ENCODE measurements around the gene GREM2. TPM values are rescaled to one million over a fixed set of nuclear protein-coding genes. Genes with fewer than 3 reads are reported as not detected.

The GREM2 gene
- total RNA-seq, 2 donors from 2014 or later, result 7.8 to 10.9 TPM

DNA sequence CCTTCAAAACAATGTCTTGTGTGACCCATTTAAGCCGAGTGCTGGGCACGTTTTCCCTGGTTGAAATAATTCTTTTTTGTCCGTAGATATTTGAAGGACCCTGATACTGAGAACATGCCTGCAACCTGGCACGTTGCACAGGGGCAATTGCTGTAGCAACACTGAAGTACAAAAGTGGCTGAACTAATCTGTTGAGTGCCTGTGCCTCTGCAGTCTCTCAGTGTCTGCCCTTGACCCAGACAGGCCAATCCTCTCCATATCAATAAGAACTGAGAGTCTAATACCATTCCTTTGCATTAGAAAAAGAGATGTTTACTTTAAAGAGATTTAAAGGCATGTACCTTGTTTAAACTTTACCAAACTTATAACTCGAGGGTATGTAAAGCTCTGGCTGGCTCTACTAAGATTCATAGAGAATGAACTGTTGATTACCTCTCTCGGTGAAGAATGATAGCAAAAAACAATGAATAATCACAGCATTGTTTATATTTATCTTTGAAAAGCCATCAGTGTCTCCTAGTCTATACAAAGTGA, 2.4 kb downstream of the GREM2 start:
- no peaks in the 10 kb centered on the region for H3K27me3 ChIP-seq (ENCODE audit: control insufficient read depth, insufficient read depth, low read length, poor library complexity, severe bottlenecking)
- DNase-seq, result no peak
- H3K9me3 Mint-ChIP-seq, result no peaks in the 10 kb centered on the region
- H3K27me3 Mint-ChIP-seq (ENCODE audit: insufficient read depth), result no peaks in the 10 kb centered on the region
- H3K36me3 Mint-ChIP-seq (ENCODE audit: low read depth), result no peaks in the 10 kb centered on the region
- H3K27ac ChIP-seq (ENCODE audit: low read depth, low read length), result no peak overlapping the region
- H3K4me1 Mint-ChIP-seq, result peaks cover 58% of the 10 kb centered on the region
- TF ChIP-seq, protein P1, sequence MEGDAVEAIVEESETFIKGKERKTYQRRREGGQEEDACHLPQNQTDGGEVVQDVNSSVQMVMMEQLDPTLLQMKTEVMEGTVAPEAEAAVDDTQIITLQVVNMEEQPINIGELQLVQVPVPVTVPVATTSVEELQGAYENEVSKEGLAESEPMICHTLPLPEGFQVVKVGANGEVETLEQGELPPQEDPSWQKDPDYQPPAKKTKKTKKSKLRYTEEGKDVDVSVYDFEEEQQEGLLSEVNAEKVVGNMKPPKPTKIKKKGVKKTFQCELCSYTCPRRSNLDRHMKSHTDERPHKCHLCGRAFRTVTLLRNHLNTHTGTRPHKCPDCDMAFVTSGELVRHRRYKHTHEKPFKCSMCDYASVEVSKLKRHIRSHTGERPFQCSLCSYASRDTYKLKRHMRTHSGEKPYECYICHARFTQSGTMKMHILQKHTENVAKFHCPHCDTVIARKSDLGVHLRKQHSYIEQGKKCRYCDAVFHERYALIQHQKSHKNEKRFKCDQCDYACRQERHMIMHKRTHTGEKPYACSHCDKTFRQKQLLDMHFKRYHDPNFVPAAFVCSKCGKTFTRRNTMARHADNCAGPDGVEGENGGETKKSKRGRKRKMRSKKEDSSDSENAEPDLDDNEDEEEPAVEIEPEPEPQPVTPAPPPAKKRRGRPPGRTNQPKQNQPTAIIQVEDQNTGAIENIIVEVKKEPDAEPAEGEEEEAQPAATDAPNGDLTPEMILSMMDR (conservative IDR thresholded peaks at IDR 0.05), result no peak
- H3K9me3 ChIP-seq (ENCODE audit: control insufficient read depth, low read length), result no peaks in the 10 kb centered on the region
- peak overlapping the region; percentile 93 for H3K4me3 ChIP-seq (ENCODE audit: low read length)
- peak overlapping the region; percentile 85 for H3K4me3 Mint-ChIP-seq
- no peaks in the 10 kb centered on the region for H3K36me3 ChIP-seq (ENCODE audit: control insufficient read depth, insufficient read depth, low read length)
- peaks cover 20% of the 10 kb centered on the region for H3K4me1 ChIP-seq (ENCODE audit: control insufficient read depth, insufficient read depth, low read length)
- 67 to 94% methylated on average over 5 to 6 of the region's 6 CpGs for WGBS, 2 experiments (ENCODE audit: insufficient coverage in 1 of 2, insufficient read length in 1 of 2)
- no peak overlapping the region for H3K27ac Mint-ChIP-seq
- peak overlapping the region; percentile 62 for H3K9ac ChIP-seq (ENCODE audit: extremely low read depth, low read length, poor library complexity, severe bottlenecking)

- peak; percentile 61 for DNase-seq
- no peak overlapping the region for H3K9ac ChIP-seq (ENCODE audit: extremely low read depth, low read length, poor library complexity, severe bottlenecking)
- Mint-ChIP-seq H3K27me3 (ENCODE audit: insufficient read depth) (no peaks in the 10 kb centered on the region), H3K27ac (no peak overlapping the region), H3K9me3 (no peaks in the 10 kb centered on the region), H3K4me1 (peaks cover 54% of the 10 kb centered on the region), H3K36me3 (ENCODE audit: low read depth) (no peaks in the 10 kb centered on the region), H3K4me3 (peak overlapping the region; percentile 85)
- H3K27me3 ChIP-seq (ENCODE audit: control insufficient read depth, insufficient read depth, low read length, poor library complexity, severe bottlenecking), result no peaks in the 10 kb centered on the region
- WGBS, 2 experiments (ENCODE audit: insufficient coverage in 1 of 2, insufficient read length in 1 of 2), result 19 to 40% methylated on average over 2 of the region's 2 CpGs
- H3K4me3 ChIP-seq (ENCODE audit: low read length), result peak overlapping the region; percentile 93
- TF ChIP-seq, protein P1 (conservative IDR thresholded peaks at IDR 0.05), result peak; percentile 84
- no peaks in the 10 kb centered on the region for H3K36me3 ChIP-seq (ENCODE audit: control insufficient read depth, insufficient read depth, low read length)
- H3K9me3 ChIP-seq (ENCODE audit: control insufficient read depth, low read length), result no peaks in the 10 kb centered on the region
- H3K4me1 ChIP-seq (ENCODE audit: control insufficient read depth, insufficient read depth, low read length), result peaks cover 18% of the 10 kb centered on the region
- H3K27ac ChIP-seq (ENCODE audit: low read depth, low read length), result no peak overlapping the region
Observed at GRCh38 chr1:240608707-240609106, 3.2 kb downstream of the GREM2 start.

- H3K4me1 Mint-ChIP-seq, result peaks cover 37% of the 10 kb centered on the region
- Histone ChIP-seq H3K9me3 (ENCODE audit: control insufficient read depth, low read length) (no peaks in the 10 kb centered on the region), H3K27ac (ENCODE audit: low read depth, low read length) (no peak overlapping the region), H3K27me3 (ENCODE audit: control insufficient read depth, insufficient read depth, low read length, poor library complexity, severe bottlenecking) (no peaks in the 10 kb centered on the region), H3K4me3 (ENCODE audit: low read length) (no peak overlapping the region), H3K36me3 (ENCODE audit: control insufficient read depth, insufficient read depth, low read length) (peaks cover 6% of the 10 kb centered on the region), H3K4me1 (ENCODE audit: control insufficient read depth, insufficient read depth, low read length) (peaks cover 12% of the 10 kb centered on the region), H3K9ac (ENCODE audit: extremely low read depth, low read length, poor library complexity, severe bottlenecking) (no peak overlapping the region)
- H3K4me3 Mint-ChIP-seq, result no peak overlapping the region
- H3K9me3 Mint-ChIP-seq, result no peaks in the 10 kb centered on the region
- no peaks in the 10 kb centered on the region for H3K27me3 Mint-ChIP-seq (ENCODE audit: insufficient read depth)
- 93 to 100% methylated on average over 1 to 2 of the region's 2 CpGs for WGBS, 2 experiments (ENCODE audit: insufficient coverage in 1 of 2, insufficient read length in 1 of 2)
- no peak for DNase-seq
- TF ChIP-seq, protein P1 (conservative IDR thresholded peaks at IDR 0.05), result no peak
- peaks cover 3% of the 10 kb centered on the region for H3K36me3 Mint-ChIP-seq (ENCODE audit: low read depth)
- no peak overlapping the region for H3K27ac Mint-ChIP-seq
Observed at GRCh38 chr1:240607006-240607405, 4.9 kb downstream of the GREM2 start.
